ENCODE data around the gene ZFP62. TPM values are rescaled to one million over a fixed set of nuclear protein-coding genes. Genes with fewer than 3 reads are reported as not detected.
A peak's percentile ranks its signal among the peaks of the same experiment; 100 is the strongest.
"Not testable (repeated sequence)": the region's sequence is repeated elsewhere in the genome, so short reads cannot be mapped to it uniquely, and the experiment has no call there.

The ZFP62 gene
- total RNA-seq, 4 donors from 2014 or later: 19.1 to 34.9 (median 21.4) TPM

- 79 to 81% methylated on average over 4 to 5 of the region's 7 CpGs for WGBS, 2 donors (ENCODE audit: low coverage in 1 of 2)
- H3K4me3 ChIP-seq: no peak overlapping the region
- no peaks in the 10 kb centered on the region for H3K4me1 ChIP-seq
- TF ChIP-seq POLR2AphosphoS5 (IDR thresholded peaks at IDR 0.05) (no peak), POLR2A (IDR thresholded peaks at IDR 0.05) (no peak), CTCF (IDR thresholded peaks at IDR 0.05) (no peak), EP300 (IDR thresholded peaks at IDR 0.05) (no peak)
- no peak overlapping the region for H3K27ac ChIP-seq
- H3K9me3 ChIP-seq: peaks cover 0 to 7% (median 0%) of the 10 kb centered on the region in 3 donors
- ATAC-seq: no peak
- peaks cover 26% of the 10 kb centered on the region for H3K27me3 ChIP-seq
- no peaks in the 10 kb centered on the region for H3K36me3 ChIP-seq
Observed at GRCh38 chr5:180889381-180889780, 28.3 kb upstream of the ZFP62 start.

GRCh38 chr5:180885845-180886529 is 24.9 kb upstream of the ZFP62 start:
- not testable (repeated sequence) for H3K4me3 ChIP-seq, H3K27ac ChIP-seq, ATAC-seq, H3K36me3 ChIP-seq, H3K4me1 ChIP-seq, H3K9me3 ChIP-seq
- 100% methylated on average over 1 of the region's 11 CpGs; no CpG with 5 or more reads in 1 of the 2 donors for WGBS, 2 donors (ENCODE audit: low coverage in 1 of 2)
- peaks cover 26% of the 10 kb centered on the region for H3K27me3 ChIP-seq

- ATAC-seq: peak; percentile 73
- TF ChIP-seq POLR2A (IDR thresholded peaks at IDR 0.05) (no peak), POLR2AphosphoS5 (IDR thresholded peaks at IDR 0.05) (peak; percentile 96)
- no peaks in the 10 kb centered on the region for H3K9me3 ChIP-seq
- no peak overlapping the region for H3K4me3 ChIP-seq
- H3K36me3 ChIP-seq: no peaks in the 10 kb centered on the region
- H3K27me3 ChIP-seq: no peaks in the 10 kb centered on the region
- H3K27ac ChIP-seq: peak overlapping the region; percentile 43 to 77 (median 68)
- peaks cover 0 to 30% (median 3%) of the 10 kb centered on the region in 3 donors for H3K4me1 ChIP-seq
- 56 to 76% methylated on average over 9 to 10 of the region's 10 CpGs for WGBS, 2 donors (ENCODE audit: low coverage in 1 of 2)
Observed at GRCh38 chr5:180875860-180876426, 14.9 kb upstream of the ZFP62 start.

- Histone ChIP-seq H3K27me3 (no peaks in the 10 kb centered on the region), H3K4me3 (no peak overlapping the region), H3K4me1 (peaks cover under 1 to 38% (median 3%) of the 10 kb centered on the region in 3 donors), H3K9me3 (no peaks in the 10 kb centered on the region), H3K36me3 (no peaks in the 10 kb centered on the region), H3K27ac (peak overlapping the region; percentile 50 to 77 (median 68))
- no peak for ATAC-seq
- 62 to 71% methylated on average over 6 to 9 of the region's 12 CpGs for WGBS, 2 donors (ENCODE audit: low coverage in 1 of 2)
- TF ChIP-seq POLR2AphosphoS5 (IDR thresholded peaks at IDR 0.05): peak; percentile 55
- no peak for TF ChIP-seq POLR2A (IDR thresholded peaks at IDR 0.05)
Observed at GRCh38 chr5:180874804-180875582, 13.9 kb upstream of the ZFP62 start.

- Histone ChIP-seq H3K4me1 (peaks cover 3 to 47% (median 3%) of the 10 kb centered on the region in 3 donors), H3K36me3 (no peaks in the 10 kb centered on the region), H3K9me3 (no peaks in the 10 kb centered on the region), H3K27ac (peak overlapping the region; percentile 43 to 77 (median 63)), H3K27me3 (no peaks in the 10 kb centered on the region), H3K4me3 (no peak overlapping the region)
- peak; percentile 32 for ATAC-seq
- 70 to 92% methylated on average over 4 to 13 of the region's 13 CpGs for WGBS, 2 donors (ENCODE audit: low coverage in 1 of 2)
- TF ChIP-seq POLR2A (IDR thresholded peaks at IDR 0.05): no peak
- TF ChIP-seq POLR2AphosphoS5 (IDR thresholded peaks at IDR 0.05): peak; percentile 32
- no peak for TF ChIP-seq CTCF (IDR thresholded peaks at IDR 0.05)
- no peak for TF ChIP-seq EP300 (IDR thresholded peaks at IDR 0.05)
Observed at GRCh38 chr5:180873615-180874520, 12.8 kb upstream of the ZFP62 start.

Data from gastroesophageal sphincter (tissue), 4 donors.